ENCODE measurements around the gene ZBTB17.

Gene ZBTB17

GRCh38 chr1:15970911-15971310, 5.0 kb downstream of the ZBTB17 start:
- Histone ChIP-seq H3K9me3 (no peaks in the 10 kb centered on the region), H3K27me3 (no peaks in the 10 kb centered on the region), H3K4me3 (ENCODE audit: low read depth, low read length) (no peak overlapping the region), H3K4me1 (no peaks in the 10 kb centered on the region), H3K36me3 (no peaks in the 10 kb centered on the region)
- no peak for TF ChIP-seq CTCF (IDR thresholded peaks at IDR 0.05; ENCODE audit: low read depth, low read length)
- DNase-seq: no peak

- H3K4me1 ChIP-seq: no peaks in the 10 kb centered on the region
- no peaks in the 10 kb centered on the region for H3K27me3 ChIP-seq
- no peaks in the 10 kb centered on the region for H3K36me3 ChIP-seq
- no peaks in the 10 kb centered on the region for H3K9me3 ChIP-seq
- no peak overlapping the region for H3K4me3 ChIP-seq (ENCODE audit: low read depth, low read length)
- TF ChIP-seq CTCF (IDR thresholded peaks at IDR 0.05; ENCODE audit: low read depth, low read length): no peak
- DNase-seq: no peak
Observed at GRCh38 chr1:15969321-15969880, 6.5 kb downstream of the ZBTB17 start.

- Histone ChIP-seq H3K27me3 (no peaks in the 10 kb centered on the region), H3K4me1 (no peaks in the 10 kb centered on the region), H3K9me3 (no peaks in the 10 kb centered on the region), H3K4me3 (ENCODE audit: low read depth, low read length) (no peak overlapping the region), H3K36me3 (no peaks in the 10 kb centered on the region)
- TF ChIP-seq CTCF (IDR thresholded peaks at IDR 0.05; ENCODE audit: low read depth, low read length): no peak
- DNase-seq: no peak
Observed at GRCh38 chr1:15968172-15968571, 7.7 kb downstream of the ZBTB17 start.

- DNase-seq: no peak
- no peaks in the 10 kb centered on the region for H3K27me3 ChIP-seq
- no peak for TF ChIP-seq CTCF (IDR thresholded peaks at IDR 0.05; ENCODE audit: low read depth, low read length)
- H3K36me3 ChIP-seq: no peaks in the 10 kb centered on the region
- no peaks in the 10 kb centered on the region for H3K9me3 ChIP-seq
- H3K4me1 ChIP-seq: no peaks in the 10 kb centered on the region
- H3K4me3 ChIP-seq (ENCODE audit: low read depth, low read length): no peak overlapping the region
Observed at GRCh38 chr1:15966956-15967344, 9.0 kb downstream of the ZBTB17 start.

GRCh38 chr1:15966081-15966955, 9.6 kb downstream of the ZBTB17 start:
- TF ChIP-seq CTCF (IDR thresholded peaks at IDR 0.05; ENCODE audit: low read depth, low read length): no peak
- Histone ChIP-seq H3K36me3 (no peaks in the 10 kb centered on the region), H3K9me3 (no peaks in the 10 kb centered on the region), H3K27me3 (no peaks in the 10 kb centered on the region), H3K4me3 (ENCODE audit: low read depth, low read length) (no peak overlapping the region), H3K4me1 (no peaks in the 10 kb centered on the region)
- no peak for DNase-seq

GRCh38 chr1:15965228-15965767, 10.6 kb downstream of the ZBTB17 start:
- no peaks in the 10 kb centered on the region for H3K36me3 ChIP-seq
- no peaks in the 10 kb centered on the region for H3K27me3 ChIP-seq
- no peak overlapping the region for H3K4me3 ChIP-seq (ENCODE audit: low read depth, low read length)
- H3K9me3 ChIP-seq: no peaks in the 10 kb centered on the region
- H3K4me1 ChIP-seq: no peaks in the 10 kb centered on the region
- no peak for DNase-seq
- TF ChIP-seq CTCF (IDR thresholded peaks at IDR 0.05; ENCODE audit: low read depth, low read length): no peak

All from BE2C (cell line).